Left lung (tissue), 10 donors: Measurements from ENCODE around the gene PLCL1. TPM values are rescaled to one million over a fixed set of nuclear protein-coding genes. Genes with fewer than 3 reads are reported as not detected.

ENCODE experiments used
- ATAC-seq: fragments of 200-7000 bp; cut with Tn5 transposase; one replicate; pipeline ENCODE4 v1.9.1; 2020; ENCODE audit warnings: moderate library complexity
- DNase-seq, 4 donors: peaks; one replicate each; pipeline ENCODE4 v3.0.0-alpha.2; 2013 to 2020
- H3K27ac ChIP-seq, 2 donors: fragments of 200-600 bp; sonication (generic) in 1 of 2; one replicate each; pipeline versions ENCODE4 v1.5.0 to v1.8.0; 2020 to 2021
- H3K27me3 ChIP-seq, 2 donors: fragments of 200-600 bp; sonication (generic) in 1 of 2; one replicate each; pipeline versions ENCODE4 v1.5.0 to v1.8.0; 2020 to 2021
- H3K36me3 ChIP-seq, 2 donors: fragments of 200-600 bp; sonication (generic) in 1 of 2; one replicate each; pipeline versions ENCODE4 v1.5.0 to v1.8.0; 2020 to 2021
- H3K4me1 ChIP-seq, 2 donors: fragments of 200-600 bp; one replicate each; pipeline ENCODE4 v1.8.0; 2021
- H3K4me3 ChIP-seq, 2 donors: fragments of 200-600 bp; sonication (generic) in 1 of 2; one replicate each; pipeline versions ENCODE4 v1.5.0 to v1.8.0; 2020 to 2021; ENCODE audit warnings: mild to moderate bottlenecking in 1 of 2
- H3K9me3 ChIP-seq, 2 donors: fragments of 200-600 bp; sonication (generic) in 1 of 2; one replicate each; pipeline versions ENCODE4 v1.5.0 to v1.8.0; 2020 to 2021
- CTCF ChIP-seq, 2 donors: fragments of 200-600 bp; sonication (generic) in 1 of 2; IDR thresholded peaks; one replicate each; pipeline versions ENCODE4 v1.5.0 to v1.8.0; 2021; ENCODE audit warnings: antibody characterized with exemption in 2 of 2
- intact Hi-C, 2 donors: fragments of 100-400 bp; cut with DNase I; formaldehyde crosslinking; loops; one replicate each; pipeline versions ENCODE4 v1.11.2 to v1.14.2; 2022
- polyA plus RNA-seq, 6 donors: library from polyadenylated mRNA; unstranded; fragments of 120-200 nt; gene quantifications; one replicate each; pipeline ENCODE4 v1.2.1, GENCODE V29; 2013; ENCODE audit not compliant: insufficient read length in 6 of 6
- total RNA-seq, 2 donors: library from RNA; stranded (reverse); fragmentation: NEBNext Ultra II Directional; extraction: Animal tissue kit (Norgen Biotek cat#: 25700); gene quantifications; one replicate each; pipeline ENCODE4 v1.2.1, GENCODE V29; 2021
- donor health status: DM: no; HTN: yes; CAD: no.
- donor health status: DM: no; HTN: no; CAD: no.

PLCL1 gene
- total and polyA plus RNA-seq, 8 donors: 3.4 to 15.3 (median 10.3) TPM

GRCh38 chr2:198162276-198162675, 357.9 kb downstream of the PLCL1 start:
- no peak for DNase-seq
- no peak for TF ChIP-seq CTCF (IDR thresholded peaks at IDR 0.05)
- Histone ChIP-seq H3K27me3 (no peaks in the 10 kb centered on the region), H3K4me3 (no peak overlapping the region), H3K27ac (no peak overlapping the region), H3K4me1 (no peaks in the 10 kb centered on the region), H3K9me3 (peaks cover 0 to 6% of the 10 kb centered on the region in 2 donors), H3K36me3 (no peaks in the 10 kb centered on the region)
- no peak for ATAC-seq
- intact Hi-C loops: no loop called here

GRCh38 chr2:198164843-198165242, 360.4 kb downstream of the PLCL1 start:
- no peak for DNase-seq
- intact Hi-C loops: no loop called here
- Histone ChIP-seq H3K27ac (no peak overlapping the region), H3K4me3 (no peak overlapping the region), H3K27me3 (no peaks in the 10 kb centered on the region), H3K4me1 (no peaks in the 10 kb centered on the region), H3K36me3 (no peaks in the 10 kb centered on the region), H3K9me3 (no peaks in the 10 kb centered on the region)
- no peak for TF ChIP-seq CTCF (IDR thresholded peaks at IDR 0.05)
- ATAC-seq: no peak

- DNase-seq (no peak), ATAC-seq (no peak)
- no peak overlapping the region for H3K4me3 ChIP-seq
- no peaks in the 10 kb centered on the region for H3K4me1 ChIP-seq
- no peak for TF ChIP-seq CTCF (IDR thresholded peaks at IDR 0.05)
- H3K36me3 ChIP-seq: no peaks in the 10 kb centered on the region
- intact Hi-C loops: no loop called here
- H3K9me3 ChIP-seq: no peaks in the 10 kb centered on the region
- no peak overlapping the region for H3K27ac ChIP-seq
- H3K27me3 ChIP-seq: no peaks in the 10 kb centered on the region
Observed at GRCh38 chr2:198165289-198165688, 360.9 kb downstream of the PLCL1 start.

- Histone ChIP-seq H3K4me3 (no peak overlapping the region), H3K4me1 (no peaks in the 10 kb centered on the region), H3K27me3 (no peaks in the 10 kb centered on the region), H3K27ac (no peak overlapping the region), H3K9me3 (no peaks in the 10 kb centered on the region), H3K36me3 (no peaks in the 10 kb centered on the region)
- intact Hi-C loops: no loop called here
- no peak for DNase-seq
- ATAC-seq: no peak
- no peak for TF ChIP-seq CTCF (IDR thresholded peaks at IDR 0.05)
Observed at GRCh38 chr2:198167346-198167745, 363.0 kb downstream of the PLCL1 start.

GRCh38 chr2:198168651-198169050, 364.3 kb downstream of the PLCL1 start:
- no peaks in the 10 kb centered on the region for H3K9me3 ChIP-seq
- no peak for TF ChIP-seq CTCF (IDR thresholded peaks at IDR 0.05)
- intact Hi-C loops: no loop called here
- H3K27ac ChIP-seq: no peak overlapping the region
- H3K27me3 ChIP-seq: no peaks in the 10 kb centered on the region
- DNase-seq: no peak
- ATAC-seq: no peak
- no peak overlapping the region for H3K4me3 ChIP-seq
- H3K4me1 ChIP-seq: no peaks in the 10 kb centered on the region
- H3K36me3 ChIP-seq: no peaks in the 10 kb centered on the region
